Measurements from ENCODE around the gene FMNL3.

The FMNL3 gene

GRCh38 chr12:49649445-49649844 lies 57.8 kb downstream of the FMNL3 start:
- no peak for DNase-seq

- DNase-seq, result no peak
Observed at GRCh38 chr12:49648712-49649003, 58.5 kb downstream of the FMNL3 start.

- no peak for DNase-seq
Observed at GRCh38 chr12:49647827-49648711, 59.1 kb downstream of the FMNL3 start.

- DNase-seq, result no peak
Observed at GRCh38 chr12:49646871-49647654, 60.1 kb downstream of the FMNL3 start.

GRCh38 chr12:49646331-49646830 lies 60.8 kb downstream of the FMNL3 start:
- DNase-seq, result no peak

- DNase-seq, result no peak
Observed at GRCh38 chr12:49645146-49646039, 61.8 kb downstream of the FMNL3 start.

GRCh38 chr12:49644620-49644994 lies 62.6 kb downstream of the FMNL3 start:
- peak; percentile 51 for DNase-seq

- DNase-seq, result no peak
Observed at GRCh38 chr12:49643961-49644619, 63.1 kb downstream of the FMNL3 start.

GRCh38 chr12:49643135-49643534 lies 64.1 kb downstream of the FMNL3 start:
- no peak for DNase-seq

GRCh38 chr12:49642370-49642802 lies 64.8 kb downstream of the FMNL3 start:
- DNase-seq, result no peak

- DNase-seq, result no peak
Observed at GRCh38 chr12:49641748-49642369, 65.3 kb downstream of the FMNL3 start.

GRCh38 chr12:49636979-49637755 lies 70.0 kb downstream of the FMNL3 start:
- DNase-seq, result peak; percentile 45

- DNase-seq, result no peak
Observed at GRCh38 chr12:49636574-49636973, 70.6 kb downstream of the FMNL3 start.

GRCh38 chr12:49635656-49636055 lies 71.5 kb downstream of the FMNL3 start:
- no peak for DNase-seq

GRCh38 chr12:49635036-49635435 lies 72.2 kb downstream of the FMNL3 start:
- no peak for DNase-seq

- no peak for DNase-seq
Observed at GRCh38 chr12:49633703-49634345, 73.4 kb downstream of the FMNL3 start.

GRCh38 chr12:49632986-49633702 lies 74.1 kb downstream of the FMNL3 start:
- no peak for DNase-seq

GRCh38 chr12:49632401-49632800 lies 74.8 kb downstream of the FMNL3 start:
- no peak for DNase-seq

- DNase-seq, result no peak
Observed at GRCh38 chr12:49631336-49631907, 75.8 kb downstream of the FMNL3 start.
